GM19099 (cell line): ENCODE measurements around the gene SLC15A2.

Experiments
- POLR2A ChIP-seq: IDR thresholded peaks from 3 replicates; pipeline ENCODE4 v1.6.1; 2011; ENCODE audit warnings: low read depth; ENCODE audit not compliant: insufficient read length; ENCODE audit errors: extremely low read depth

Gene SLC15A2

GRCh38 chr3:121961283-121961682, 67.1 kb downstream of the SLC15A2 start:
- no peak for TF ChIP-seq POLR2A

DNA sequence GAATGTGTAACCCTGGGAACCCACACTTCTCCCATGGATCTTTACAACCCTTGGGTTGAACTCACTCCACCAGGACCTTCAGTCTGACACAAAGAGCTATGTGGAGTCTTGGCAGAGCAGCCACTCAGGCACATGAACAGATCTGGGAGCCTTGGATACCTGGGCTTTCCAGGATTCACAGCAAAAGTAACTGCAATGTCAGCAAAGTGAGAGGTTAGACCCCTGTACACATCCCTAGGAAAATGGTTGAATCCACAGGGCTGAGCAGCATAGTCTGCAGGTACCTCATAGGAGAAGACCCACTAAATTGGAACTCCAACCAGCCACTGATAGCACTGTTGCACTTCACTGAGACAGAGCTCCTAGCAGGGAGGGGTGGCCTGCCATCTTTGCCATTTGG, 68.2 kb downstream of the SLC15A2 start:
- no peak for TF ChIP-seq POLR2A

GRCh38 chr3:121963608-121964007, 69.4 kb downstream of the SLC15A2 start:
- TF ChIP-seq POLR2A, result no peak

- no peak for TF ChIP-seq POLR2A
Measured at GRCh38 chr3:121969631-121970030, 75.4 kb downstream of the SLC15A2 start.

DNA sequence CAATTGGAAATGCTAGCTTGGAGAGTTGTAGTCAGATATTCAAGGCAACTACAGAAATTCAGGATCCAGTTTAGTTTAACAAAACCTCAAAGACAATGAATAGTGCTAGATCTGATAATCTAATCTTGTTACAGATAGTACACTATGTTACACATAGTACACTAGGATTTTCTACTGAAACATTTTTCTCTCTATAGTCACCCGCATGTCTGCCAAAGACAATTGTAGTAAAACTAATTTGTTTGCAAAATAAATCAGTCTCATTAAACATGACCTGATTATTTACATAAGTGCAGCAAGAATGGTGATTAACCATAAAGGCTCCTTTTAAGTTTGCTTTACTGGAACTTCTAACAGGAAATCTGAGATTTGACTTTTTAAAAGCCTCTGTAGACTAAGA, 75.8 kb downstream of the SLC15A2 start:
- TF ChIP-seq POLR2A, result no peak

- no peak for TF ChIP-seq POLR2A
Measured at GRCh38 chr3:121974601-121975111, 80.5 kb downstream of the SLC15A2 start.

DNA sequence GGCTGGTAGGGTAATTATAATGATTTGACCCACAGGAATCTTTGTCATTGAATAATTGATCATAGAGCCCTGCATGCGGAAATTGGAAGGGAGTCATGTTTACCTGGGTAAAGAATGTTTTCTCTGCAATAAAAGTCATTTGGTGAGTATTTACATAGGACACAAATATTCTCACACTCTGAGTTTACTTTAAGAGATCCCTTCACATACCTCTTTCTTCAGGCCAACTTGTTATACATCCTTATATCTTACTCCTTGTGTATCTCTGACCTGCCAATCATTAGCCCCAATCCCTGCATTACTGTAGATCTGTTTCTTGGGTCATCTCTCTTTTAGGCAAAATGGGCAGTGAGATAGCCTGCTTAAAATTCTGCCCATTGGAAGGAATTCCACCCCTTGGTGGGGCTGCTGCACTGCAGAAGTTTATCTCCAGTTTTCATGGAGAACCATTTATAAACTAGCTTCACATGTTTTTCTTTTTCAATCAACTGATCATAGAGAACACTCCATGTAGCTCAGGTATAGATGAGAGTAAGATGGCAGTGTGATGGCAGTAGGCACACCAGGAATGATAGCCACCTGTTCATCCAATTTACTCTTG, 81.6 kb downstream of the SLC15A2 start:
- no peak for TF ChIP-seq POLR2A

DNA sequence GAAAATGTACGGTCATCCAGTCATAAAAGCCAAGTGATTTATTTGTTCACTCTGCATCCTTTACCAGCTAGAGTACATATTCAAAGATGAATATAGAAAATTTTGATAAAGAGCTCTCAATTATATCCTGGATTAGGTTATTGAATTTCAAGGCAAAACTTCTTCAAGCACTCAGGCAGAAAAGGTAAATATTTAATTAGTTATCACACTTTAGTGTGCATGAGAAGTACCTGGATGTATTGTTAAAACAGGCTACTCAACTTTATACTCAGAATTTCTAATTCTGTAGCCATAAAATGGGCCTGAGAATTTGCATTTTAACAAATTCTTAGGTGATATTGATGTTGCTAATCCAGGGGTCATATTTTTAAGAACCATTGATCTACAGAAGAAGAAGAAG, 82.5 kb downstream of the SLC15A2 start:
- TF ChIP-seq POLR2A, result no peak

GRCh38 chr3:121979246-121979645, 85.0 kb downstream of the SLC15A2 start:
- no peak for TF ChIP-seq POLR2A

DNA sequence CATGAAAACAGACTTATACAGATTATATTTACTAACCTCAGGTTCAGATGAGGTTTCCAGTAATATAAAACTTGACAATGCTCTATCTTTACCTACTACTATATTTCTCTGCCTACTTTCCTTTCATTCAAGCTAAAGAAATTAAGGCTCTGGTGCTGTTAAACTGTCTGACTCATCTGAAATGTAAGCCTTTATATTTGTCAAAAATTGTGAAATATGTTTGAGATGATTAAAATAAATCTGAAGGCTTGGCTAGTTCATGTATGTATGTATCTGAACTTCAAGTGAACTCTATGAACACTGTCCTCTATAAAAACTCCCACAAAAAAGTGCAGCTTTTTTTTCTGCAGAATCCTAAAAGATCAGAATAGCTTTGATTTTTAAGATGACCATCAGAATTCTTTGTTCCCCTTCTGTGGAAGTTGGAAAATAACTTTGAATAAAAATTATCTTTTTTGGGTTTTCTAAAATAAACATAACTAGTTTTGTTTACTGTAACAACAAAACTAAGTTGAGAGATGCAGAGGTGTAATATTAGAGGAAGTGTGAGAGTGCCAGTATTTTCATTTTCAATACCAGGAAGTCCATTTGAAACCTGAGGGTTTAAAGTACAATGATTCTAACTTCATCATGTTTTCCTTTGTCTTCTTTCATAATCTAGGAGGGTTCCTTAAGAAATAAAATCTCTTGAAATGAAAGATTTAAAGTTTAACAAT, 85.7 kb downstream of the SLC15A2 start:
- TF ChIP-seq POLR2A, result no peak

- TF ChIP-seq POLR2A, result no peak
Measured at GRCh38 chr3:121980450-121980796, 86.2 kb downstream of the SLC15A2 start.

- no peak for TF ChIP-seq POLR2A
Measured at GRCh38 chr3:121981473-121981872, 87.3 kb downstream of the SLC15A2 start.

DNA sequence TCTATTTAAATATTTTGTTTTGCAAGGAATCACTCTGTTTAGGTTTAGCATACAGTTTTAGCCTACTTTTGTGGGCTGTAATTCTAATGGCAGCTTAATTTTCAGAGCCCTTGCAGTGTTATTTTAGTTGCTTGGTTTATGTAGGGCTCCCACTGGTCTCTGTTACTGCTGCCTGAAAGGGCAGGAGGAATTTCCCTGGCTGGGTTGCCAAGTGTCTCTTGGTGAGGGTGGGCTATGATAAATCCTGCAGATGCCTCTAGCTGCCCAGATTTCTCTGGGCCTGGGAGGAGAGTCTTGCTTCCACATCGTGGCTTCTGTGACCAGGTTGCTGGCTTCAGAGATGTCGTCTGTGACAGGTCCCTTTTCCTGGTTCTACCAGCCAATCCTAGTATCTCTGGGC, 91.6 kb downstream of the SLC15A2 start:
- TF ChIP-seq POLR2A, result no peak

DNA sequence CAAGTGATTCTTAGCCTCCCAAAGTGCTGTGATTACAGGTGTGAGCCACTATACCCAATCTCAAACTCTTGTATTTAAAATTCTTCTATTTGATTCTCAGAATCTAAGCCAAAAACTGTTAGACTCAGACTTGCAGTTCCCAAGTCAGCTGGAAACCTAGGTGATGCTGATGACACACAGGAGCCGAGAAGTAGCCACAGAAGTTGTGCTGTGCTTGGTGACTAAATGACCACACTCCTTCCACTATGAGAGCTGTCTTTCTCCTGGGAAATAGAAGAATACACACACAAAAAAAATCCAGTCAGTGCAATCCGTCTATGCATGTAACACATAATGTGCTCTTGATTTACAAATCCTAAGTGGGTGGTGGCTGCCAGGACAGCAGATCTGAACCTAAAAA, 93.9 kb downstream of the SLC15A2 start:
- no peak for TF ChIP-seq POLR2A

DNA sequence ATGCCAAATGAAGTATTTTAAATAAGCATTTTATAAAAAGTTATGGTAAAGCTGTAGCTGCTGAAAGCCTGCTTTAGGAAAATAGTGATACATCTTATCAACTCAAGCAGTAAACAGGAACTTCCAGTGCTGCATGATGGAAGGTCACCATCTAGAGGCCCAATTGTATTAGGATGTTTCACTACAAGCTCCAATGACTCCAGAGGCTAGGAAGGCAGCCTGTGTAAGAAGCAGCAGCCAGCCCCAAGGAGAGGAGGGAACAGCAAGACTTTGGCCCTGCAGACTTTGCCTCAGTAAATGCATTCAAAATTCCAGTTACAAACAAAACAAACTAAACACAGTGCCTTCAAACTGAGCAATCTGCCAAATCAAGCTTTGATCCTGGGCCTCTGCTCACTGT, 95.7 kb downstream of the SLC15A2 start:
- no peak for TF ChIP-seq POLR2A

DNA sequence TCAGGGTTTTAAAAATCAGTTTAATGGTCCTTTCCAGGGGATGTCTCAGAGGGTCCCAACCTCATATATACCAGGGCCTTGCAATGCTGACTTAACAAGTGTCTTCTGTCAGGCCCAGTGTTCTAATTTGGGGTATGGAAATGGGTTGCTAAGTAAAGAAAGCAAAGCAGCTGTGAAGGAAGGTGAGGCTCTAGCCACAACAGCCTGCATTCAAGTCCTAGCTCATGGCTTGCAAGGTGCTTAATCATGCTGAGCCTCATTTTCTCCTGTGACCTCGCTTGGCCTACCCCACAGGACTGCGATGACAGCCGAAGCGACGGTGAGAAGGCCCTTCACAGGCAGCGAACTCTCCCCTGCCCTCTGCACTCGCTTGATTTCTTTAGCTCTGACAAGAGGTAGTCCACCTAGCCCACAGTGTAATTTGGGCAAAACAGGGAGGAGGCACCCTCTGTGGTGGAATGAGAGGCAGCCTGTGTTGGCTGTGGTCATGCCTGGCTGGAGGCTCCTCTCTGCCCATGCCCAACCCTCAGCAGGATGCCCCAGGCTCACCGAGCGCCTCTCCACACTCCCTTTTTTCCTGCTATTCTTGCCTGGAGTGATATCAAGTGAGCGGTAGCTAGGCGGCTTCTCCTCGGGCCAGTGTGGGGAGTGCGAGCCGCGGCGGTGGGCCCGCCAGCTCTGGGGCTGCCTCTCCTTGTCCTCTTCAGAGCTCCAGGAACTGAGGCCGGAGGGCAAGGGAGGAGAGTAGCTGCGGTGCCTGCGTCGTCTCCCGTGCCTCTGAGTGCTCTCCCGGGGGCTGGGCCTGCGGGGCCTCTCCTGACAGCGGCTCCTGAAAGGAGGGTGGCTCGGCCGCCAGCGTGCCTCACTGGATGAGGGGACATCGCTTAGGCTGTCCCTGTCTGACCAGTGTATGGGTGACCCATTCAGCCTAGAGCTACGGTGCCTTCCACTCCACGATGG, 98.7 kb downstream of the SLC15A2 start:
- TF ChIP-seq POLR2A, result no peak
